Mammary microvascular endothelial cell (primary cell): ENCODE data around the gene AIP. TPM values are rescaled to one million over a fixed set of nuclear protein-coding genes. Genes with fewer than 3 reads are reported as not detected.

Experiments used
- total RNA-seq: library from RNA; depleted of rRNA; stranded (reverse); fragments of >200 nt; gene quantifications from 2 replicates; pipeline ENCODE4 v1.2.3, GENCODE V29; 2015

The AIP gene
- total RNA-seq = 52.0 and 61.3 TPM in 2 replicates

GRCh38 chr11:67482827-67483798 lies at the start of gene AIP:
Gene AIP (plus strand): TSS chr11:67483026. CDS start chr11:67483159, 133 bp downstream.

GRCh38 chr11:67437082-67437808 lies 45.6 kb upstream of the AIP start, which contains the start of gene PTPRCAP:
Gene PTPRCAP (minus strand): TSS chr11:67437682. CDS start chr11:67437619, 63 bp downstream.

DNA sequence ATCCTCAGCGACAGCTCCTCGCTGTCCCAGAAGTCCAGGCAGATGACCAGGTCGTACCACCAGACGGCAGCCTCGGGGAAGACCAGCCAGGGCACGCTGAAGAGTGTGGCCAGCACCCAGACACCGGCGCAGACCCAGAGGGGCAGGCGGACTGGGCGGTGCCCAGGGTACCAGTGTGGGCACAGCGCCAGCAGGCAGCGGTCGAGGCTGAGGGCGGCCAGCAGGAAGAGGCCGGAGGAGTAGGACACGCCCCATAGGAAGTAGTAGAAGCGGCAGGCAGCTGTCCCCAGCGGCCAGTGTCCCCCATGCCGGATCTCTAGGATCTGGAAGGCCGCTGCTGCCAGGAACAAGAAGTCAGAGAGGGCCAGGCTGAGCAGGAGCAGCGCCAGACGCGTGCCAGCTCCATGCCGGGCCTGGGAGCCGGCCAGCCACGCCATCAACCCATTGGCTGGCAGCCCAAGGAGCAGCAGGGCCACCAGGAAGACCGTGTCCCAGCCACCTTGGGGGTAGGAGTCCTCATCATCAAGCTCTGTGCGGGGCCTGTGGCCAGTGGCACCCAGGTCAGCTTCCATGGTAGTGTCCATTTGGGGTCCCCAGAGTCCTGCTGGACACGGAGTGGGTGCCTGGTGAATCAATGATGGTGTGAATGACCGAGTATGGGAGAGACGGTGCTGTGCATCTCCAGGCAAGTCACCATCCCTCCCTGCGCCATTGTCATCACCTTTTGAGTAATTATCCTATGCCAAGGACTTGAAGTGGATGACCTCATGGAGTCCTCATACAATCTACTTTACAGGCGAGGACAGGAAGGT lies 30.5 kb upstream of the AIP start, which contains the start of gene GPR152:
TSS of gene GPR152 (minus strand) at position 589 of the 812 bp plus-strand sequence. CDS start at position 584, 5 bp downstream.

GRCh38 chr11:67455054-67455453 lies 27.8 kb upstream of the AIP start, which contains the start of gene CABP4:
Gene CABP4 (plus strand): TSS chr11:67455354. CDS start chr11:67455424, 70 bp downstream.

DNA sequence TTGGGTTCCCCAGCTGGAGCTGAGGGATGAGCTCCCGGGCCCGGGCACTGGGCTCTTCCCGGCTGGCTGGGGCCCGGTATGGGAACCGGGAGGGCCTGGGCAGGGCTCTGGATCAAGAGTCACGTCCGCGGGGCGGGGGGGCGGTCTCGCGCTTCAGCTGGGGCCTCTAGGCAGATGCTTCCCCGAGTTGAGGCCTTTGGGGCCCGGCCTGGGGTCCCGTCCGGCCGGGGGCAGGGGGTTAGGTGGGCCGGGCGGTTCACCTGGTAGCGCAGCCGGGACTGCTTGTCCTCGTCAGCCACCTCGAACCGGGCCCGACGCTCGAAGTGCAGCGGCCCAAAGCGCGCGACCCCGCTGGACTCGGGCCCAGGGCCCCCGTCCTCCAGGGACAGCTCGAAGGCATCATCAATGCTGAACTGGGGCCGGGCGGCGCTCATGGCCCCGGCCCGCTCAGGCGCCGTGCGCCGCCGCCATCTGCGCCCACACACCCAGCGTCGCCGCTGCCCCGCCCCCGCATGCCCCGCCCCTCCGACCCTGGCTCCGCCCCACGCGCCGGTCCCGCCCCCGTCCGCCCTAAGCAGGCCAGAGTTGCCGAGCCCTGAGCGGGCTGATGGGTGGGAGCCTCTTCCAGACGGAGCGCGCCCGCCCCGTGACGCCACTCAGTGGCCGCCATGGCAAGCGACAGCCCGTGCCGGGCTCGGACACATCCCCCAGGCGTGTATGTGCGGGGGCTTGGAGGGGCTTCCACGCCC lies 13.9 kb upstream of the AIP start, which contains the start of gene TMEM134:
TSS of gene TMEM134 (minus strand) at position 493 of the 749 bp plus-strand sequence. CDS start at position 434, 59 bp downstream.

DNA sequence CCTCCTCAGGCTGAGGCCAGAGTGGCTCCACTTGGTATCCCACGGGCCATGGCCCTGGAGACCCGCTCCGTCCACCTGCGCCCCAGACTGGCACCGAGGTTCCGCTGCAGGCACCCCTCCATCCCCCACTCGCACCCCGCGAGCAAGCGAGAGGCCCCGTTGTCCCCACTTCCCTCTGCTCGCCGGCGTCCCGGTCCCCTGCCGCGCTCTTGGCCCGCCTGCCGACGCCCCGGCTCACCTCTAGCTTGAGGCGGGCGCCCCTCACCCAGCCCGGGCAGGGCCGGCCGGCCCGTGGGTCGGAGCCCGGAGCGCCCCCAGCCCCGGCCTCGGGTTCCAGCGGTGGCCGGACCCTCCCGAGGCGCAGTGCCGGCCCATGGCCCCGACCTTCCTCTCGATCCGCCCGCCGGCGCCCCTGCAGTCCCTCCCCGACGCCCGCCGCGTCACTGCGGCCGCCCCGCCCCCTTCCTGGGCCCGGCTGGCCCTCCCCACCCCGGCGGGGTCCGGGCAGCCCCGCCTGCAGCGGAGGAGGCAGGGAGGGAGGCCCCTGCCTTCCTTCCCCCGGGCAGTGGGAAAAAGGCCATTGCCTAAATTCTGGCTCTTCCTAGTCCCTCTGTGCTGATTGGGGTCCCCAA lies 22.2 kb downstream of the AIP start, which contains the start of gene PITPNM1:
TSS of gene PITPNM1 (minus strand) at position 414 of the 632 bp plus-strand sequence. CDS start 1,183 bp downstream, outside the sequence.

DNA sequence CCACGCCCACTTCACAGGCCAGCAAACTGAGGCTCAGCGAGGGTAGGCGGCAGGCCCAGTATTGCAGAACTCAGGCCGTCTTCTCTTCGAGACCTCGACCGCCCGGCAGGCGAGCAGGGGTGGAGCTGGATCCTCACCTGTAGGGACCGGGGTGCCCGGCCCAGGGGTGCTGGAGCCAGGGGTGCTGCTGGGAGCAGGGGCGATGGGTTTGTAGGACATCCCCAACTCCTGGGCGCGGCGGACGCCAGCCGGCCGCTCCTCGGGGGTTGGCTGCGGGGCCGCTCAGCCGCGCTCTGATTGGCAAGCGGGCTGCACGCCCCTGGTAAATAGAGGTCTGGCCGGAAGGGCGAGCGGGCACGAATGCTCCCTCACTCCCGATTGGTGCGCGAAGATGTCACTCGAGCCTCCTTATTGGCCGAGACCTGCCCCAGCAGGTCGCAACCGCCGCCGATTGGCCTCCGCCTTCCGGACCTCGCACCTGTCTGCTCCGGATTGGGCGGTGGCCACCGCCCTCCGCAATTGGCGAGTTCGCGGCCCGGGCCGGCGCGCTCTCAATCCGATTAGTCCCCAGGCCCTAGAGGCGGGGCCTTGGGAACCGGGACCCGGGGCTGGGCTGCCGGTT lies 25.1 kb downstream of the AIP start, which contains the start of gene CDK2AP2:
TSS of gene CDK2AP2 (minus strand) at position 299 of the 622 bp plus-strand sequence. CDS start at position 219, 80 bp downstream.

DNA sequence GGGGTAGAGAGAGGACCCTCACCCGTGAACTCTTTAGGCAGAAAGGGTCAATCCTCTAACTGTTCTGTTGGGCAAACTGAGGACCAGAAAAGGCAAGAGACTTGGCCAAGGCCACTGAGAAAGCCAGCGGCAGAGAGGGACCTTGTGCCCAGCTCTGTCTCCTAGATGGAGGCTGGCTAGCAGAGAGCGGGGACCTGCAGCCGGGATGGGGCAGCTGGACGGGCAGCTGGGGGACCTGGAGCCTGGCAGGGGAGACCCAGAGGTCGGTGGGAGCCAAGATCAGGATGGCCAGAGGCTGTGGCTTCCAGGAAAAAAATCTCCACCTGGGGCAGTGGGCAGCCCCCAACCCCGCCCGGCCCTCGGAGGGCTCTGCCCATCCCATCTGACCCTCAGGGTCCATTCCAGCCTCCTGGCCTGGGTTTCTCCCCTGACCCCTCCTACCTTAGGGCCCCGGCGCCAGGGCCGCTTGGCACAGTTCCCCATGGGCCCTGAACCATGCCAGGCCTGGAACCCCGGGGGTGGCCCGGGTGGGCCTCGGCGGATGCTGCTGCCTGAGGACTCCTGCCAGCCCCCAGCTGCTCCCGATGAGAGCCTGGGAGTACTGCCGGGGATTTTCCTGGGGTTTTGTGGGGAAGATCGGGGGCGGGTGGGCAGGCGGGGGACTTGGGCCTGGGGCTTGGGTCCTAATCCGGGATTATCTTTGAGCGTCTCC lies 40.2 kb downstream of the AIP start, which contains the start of gene CABP2:
TSS of gene CABP2 (minus strand) at position 603 of the 712 bp plus-strand sequence. CDS start at position 483, 120 bp downstream.

Other genes with a start within 250 kb of the AIP start
- gene GRK2, start 216.6 kb upstream of the AIP start, total RNA-seq = 43.1 and 47.3 TPM in 2 replicates
- gene ANKRD13D, start 193.7 kb upstream of the AIP start, total RNA-seq = 19.1 and 24.3 TPM in 2 replicates
- 12.5 and 24.0 TPM in 2 replicates for gene SSH3, start 179.5 kb upstream of the AIP start, total RNA-seq
- 89.9 and 100 TPM in 2 replicates for gene POLD4, start 129.5 kb upstream of the AIP start, total RNA-seq
- gene CLCF1, start 109.4 kb upstream of the AIP start, total RNA-seq = 6.3 and 6.8 TPM in 2 replicates
- 4.6 and 7.9 TPM in 2 replicates for gene RAD9A, start 91.0 kb upstream of the AIP start, total RNA-seq
- 278 and 283 TPM in 2 replicates for gene PPP1CA, start 81.2 kb upstream of the AIP start, total RNA-seq
- not detected in 2 replicates for gene TBC1D10C, start 78.9 kb upstream of the AIP start, total RNA-seq
- gene CARNS1, start 67.3 kb upstream of the AIP start, total RNA-seq = not detected in 2 replicates
- 66.0 and 76.4 TPM in 2 replicates for gene RPS6KB2, start 54.5 kb upstream of the AIP start, total RNA-seq
- gene PTPRCAP, start 45.3 kb upstream of the AIP start, total RNA-seq = 0.87 TPM in 1 of 2 replicates, not detected in the other
- gene CORO1B, start 39.5 kb upstream of the AIP start, total RNA-seq = 122 and 126 TPM in 2 replicates
- not detected in 2 replicates for gene GPR152, start 30.3 kb upstream of the AIP start, total RNA-seq
- gene CABP4, start 27.7 kb upstream of the AIP start, total RNA-seq = 2.1 and 3.9 TPM in 2 replicates
- 51.3 and 70.9 TPM in 2 replicates for gene TMEM134, start 13.8 kb upstream of the AIP start, total RNA-seq
- 13.1 and 19.4 TPM in 2 replicates for gene PITPNM1, start 22.3 kb downstream of the AIP start, total RNA-seq
- gene CDK2AP2, start 25.1 kb downstream of the AIP start, total RNA-seq = 54.0 and 55.4 TPM in 2 replicates
- not detected in 2 replicates for gene CABP2, start 40.4 kb downstream of the AIP start, total RNA-seq
- 761 and 855 TPM in 2 replicates for gene GSTP1, start 100.8 kb downstream of the AIP start, total RNA-seq
- 192 TPM in 2 replicates for gene NDUFV1, start 123.9 kb downstream of the AIP start, total RNA-seq
- 12.3 and 16.5 TPM in 2 replicates for gene NUDT8, start 146.9 kb downstream of the AIP start, total RNA-seq
- not detected in 2 replicates for gene TBX10, start 156.7 kb downstream of the AIP start, total RNA-seq
- not detected in 2 replicates for gene ACY3, start 167.7 kb downstream of the AIP start, total RNA-seq
- not detected in 2 replicates for gene ALDH3B2, start 191.6 kb downstream of the AIP start, total RNA-seq